ENCODE results near the gene AP5Z1.

Gene AP5Z1

GRCh38 chr7:4787541-4787940, 12.1 kb downstream of the AP5Z1 start:
- DNase-seq (ENCODE audit: low read depth in 2 of 2), result no peak
- no peak overlapping the region for H3K4me3 ChIP-seq (replicated peaks in 1 of 2; ENCODE audit: low read depth in 2 of 2, low read length in 2 of 2)
- no peak for TF ChIP-seq CTCF (IDR thresholded peaks at IDR 0.05; ENCODE audit: low read depth, low read length)

GRCh38 chr7:4787947-4788626, 12.7 kb downstream of the AP5Z1 start:
- H3K4me3 ChIP-seq (replicated peaks in 1 of 2; ENCODE audit: low read depth in 2 of 2, low read length in 2 of 2), result no peak overlapping the region
- DNase-seq (ENCODE audit: low read depth in 2 of 2), result no peak
- TF ChIP-seq CTCF (IDR thresholded peaks at IDR 0.05; ENCODE audit: low read depth, low read length), result no peak

GRCh38 chr7:4788627-4789189, 13.3 kb downstream of the AP5Z1 start:
- DNase-seq (ENCODE audit: low read depth in 2 of 2), result no peak
- no peak overlapping the region for H3K4me3 ChIP-seq (replicated peaks in 1 of 2; ENCODE audit: low read depth in 2 of 2, low read length in 2 of 2)
- TF ChIP-seq CTCF (IDR thresholded peaks at IDR 0.05; ENCODE audit: low read depth, low read length), result no peak

- DNase-seq (ENCODE audit: low read depth in 2 of 2), result no peak
- H3K4me3 ChIP-seq (replicated peaks in 1 of 2; ENCODE audit: low read depth in 2 of 2, low read length in 2 of 2), result no peak overlapping the region
- no peak for TF ChIP-seq CTCF (IDR thresholded peaks at IDR 0.05; ENCODE audit: low read depth, low read length)
Observed at GRCh38 chr7:4789194-4790077, 14.0 kb downstream of the AP5Z1 start.

- DNase-seq (ENCODE audit: low read depth in 2 of 2), result no peak
- H3K4me3 ChIP-seq (replicated peaks in 1 of 2; ENCODE audit: low read depth in 2 of 2, low read length in 2 of 2), result no peak overlapping the region
Observed at GRCh38 chr7:4790078-4790465, 14.6 kb downstream of the AP5Z1 start.

GRCh38 chr7:4790516-4790991, 15.1 kb downstream of the AP5Z1 start:
- no peak for DNase-seq (ENCODE audit: low read depth in 2 of 2)
- TF ChIP-seq CTCF (IDR thresholded peaks at IDR 0.05; ENCODE audit: low read depth, low read length), result no peak
- H3K4me3 ChIP-seq (replicated peaks in 1 of 2; ENCODE audit: low read depth in 2 of 2, low read length in 2 of 2), result no peak overlapping the region

More at GRCh38 chr7:4790078-4790465, 14.6 kb downstream of the AP5Z1 start:
- TF ChIP-seq CTCF (IDR thresholded peaks at IDR 0.05; ENCODE audit: low read depth, low read length), result no peak

Measured in cardiac fibroblast (primary cell).